CD4-positive, alpha-beta T cell (primary cell): ENCODE data around the gene LDLRAD4. TPM values are rescaled to one million over a fixed set of nuclear protein-coding genes. Genes with fewer than 3 reads are reported as not detected.
"Not testable (repeated sequence)": the region's sequence is repeated elsewhere in the genome, so short reads cannot be mapped to it uniquely, and the experiment has no call there.

Experiments
- ATAC-seq: fragments of 200-7000 bp; cut with Tn5 transposase; one replicate; pipeline ENCODE4 v1.10.0; 2022; ENCODE audit warnings: mild to moderate bottlenecking; ENCODE audit not compliant: poor library complexity
- CTCF ChIA-PET: fragments of 350-600 bp; sonication (Branson Sonifier 250); formaldehyde crosslinking; loops from one replicate; lab custom pipeline; 2021; ENCODE audit warnings: antibody characterized with exemption, inconsistent platforms; lab: Charles Lee
- POLR2A ChIA-PET: fragments of 350-600 bp; sonication (Branson Sonifier 250); formaldehyde crosslinking; loops from one replicate; lab custom pipeline; 2021; ENCODE audit warnings: antibody characterized with exemption, inconsistent platforms; lab: Charles Lee
- DNase-seq, 14 experiments: peaks; one replicate each; pipeline ENCODE4 v3.0.0-alpha.2; 2013 to 2020; ENCODE audit warnings: mixed read lengths in 2 of 14
- H3K27ac ChIP-seq, 2 donors: one replicate each; pipeline versions ENCODE4 v1.5.1 to v1.7.0; 2013; ENCODE audit warnings: low read length in 2 of 2, low read depth in 1 of 2, mild to moderate bottlenecking in 1 of 2
- H3K27me3 ChIP-seq, 2 experiments: 1 replicate in 1 of 2; 2 replicates in 1 of 2; pipeline versions ENCODE4 v1.6.1 to v1.7.0; 2013; ENCODE audit warnings: low read length in 2 of 2, control low read depth in 1 of 2, mild to moderate bottlenecking in 1 of 2, moderate library complexity in 1 of 2; ENCODE audit not compliant: insufficient read depth in 2 of 2, control insufficient read depth in 1 of 2
- H3K36me3 ChIP-seq: one replicate; pipeline ENCODE4 v1.6.1; 2013; ENCODE audit warnings: low read length, control low read depth; ENCODE audit not compliant: insufficient read depth
- H3K4me1 ChIP-seq: one replicate; pipeline ENCODE4 v1.6.1; 2013; ENCODE audit warnings: low read length, control low read depth; ENCODE audit not compliant: insufficient read depth
- H3K4me3 ChIP-seq: one replicate; pipeline ENCODE4 v1.5.1; 2013; ENCODE audit warnings: mild to moderate bottlenecking, low read length, moderate library complexity
- H3K9me3 ChIP-seq, 2 experiments: 1 replicate in 1 of 2; 2 replicates in 1 of 2; pipeline versions ENCODE4 v1.6.1 to v1.7.0; 2013; ENCODE audit warnings: low read length in 2 of 2, mild to moderate bottlenecking in 2 of 2, control low read depth in 1 of 2, moderate library complexity in 1 of 2; ENCODE audit not compliant: control insufficient read depth in 1 of 2, insufficient read depth in 1 of 2
- H3K27ac Mint-ChIP-seq: one replicate; pipeline ENCODE4 v1.8.0; 2020; ENCODE audit warnings: mixed read lengths
- H3K27me3 Mint-ChIP-seq: one replicate; pipeline ENCODE4 v1.8.0; 2021; ENCODE audit warnings: mixed read lengths
- H3K36me3 Mint-ChIP-seq: one replicate; pipeline ENCODE4 v1.8.0; 2021; ENCODE audit warnings: low read depth, mixed read lengths
- H3K4me1 Mint-ChIP-seq: one replicate; pipeline ENCODE4 v1.8.0; 2021; ENCODE audit warnings: low read depth, mixed read lengths
- H3K4me3 Mint-ChIP-seq: one replicate; pipeline ENCODE4 v1.8.0; 2020; ENCODE audit warnings: mild to moderate bottlenecking, mixed read lengths
- H3K9me3 Mint-ChIP-seq: one replicate; pipeline ENCODE4 v1.8.0; 2020; ENCODE audit warnings: mixed read lengths
- CTCF ChIP-seq: fragments of 200-600 bp; IDR thresholded peaks from one replicate; pipeline ENCODE4 v1.8.0; 2022; ENCODE audit warnings: antibody characterized with exemption, mild to moderate bottlenecking
- intact Hi-C, 2 experiments: fragments of 100-400 bp; cut with DNase I in 1 of 2; cut with micrococcal nuclease in 1 of 2; formaldehyde crosslinking; loops; one replicate each; pipeline versions ENCODE4 v1.15.1 to v1.9.0; 2023 to 2025; cut with DNase I, micrococcal nuclease
- total RNA-seq, 174 experiments: library from RNA in 2 of 174; stranded (reverse) in 2 of 174; gene quantifications; one replicate each; pipeline ENCODE4 v1.2.3 and lab custom pipeline; 2021 to 2026

Gene LDLRAD4
- total RNA-seq, 2 experiments from 2014 or later: 51.9 to 52.7 TPM

- no peak for DNase-seq
- H3K9me3 Mint-ChIP-seq: peaks cover 6% of the 10 kb centered on the region
- peaks cover 3% of the 10 kb centered on the region for H3K36me3 Mint-ChIP-seq
- Histone ChIP-seq H3K36me3 (no peaks in the 10 kb centered on the region), H3K4me1 (no peaks in the 10 kb centered on the region), H3K9me3 (no peaks in the 10 kb centered on the region), H3K27me3 (no peaks in the 10 kb centered on the region), H3K27ac (no peak overlapping the region), H3K4me3 (no peak overlapping the region)
- peaks cover 36% of the 10 kb centered on the region for H3K4me1 Mint-ChIP-seq
- intact Hi-C loops: no loop called here
- ChIA-PET POLR2A (no interaction called here), CTCF (interaction anchor here (0.7 kb wide), 1 partner anchor 25 kb away, joined by 3 read pairs; no protein-coding TSS in a partner anchor)
- no peak for ATAC-seq
- no peaks in the 10 kb centered on the region for H3K27me3 Mint-ChIP-seq
- H3K27ac Mint-ChIP-seq: no peak overlapping the region
- no peak for TF ChIP-seq CTCF
- H3K4me3 Mint-ChIP-seq: no peak overlapping the region
These were observed 118.8 kb downstream of the LDLRAD4 start for GRCh38 chr18:13337369-13337768.

GRCh38 chr18:13338318-13338717 is 119.8 kb downstream of the LDLRAD4 start:
- Mint-ChIP-seq H3K36me3 (peaks cover 3% of the 10 kb centered on the region), H3K4me1 (peaks cover 32% of the 10 kb centered on the region), H3K27ac (no peak overlapping the region), H3K4me3 (no peak overlapping the region), H3K9me3 (peaks cover 6% of the 10 kb centered on the region), H3K27me3 (no peaks in the 10 kb centered on the region)
- Histone ChIP-seq H3K4me3 (no peak overlapping the region), H3K9me3 (no peaks in the 10 kb centered on the region), H3K4me1 (no peaks in the 10 kb centered on the region), H3K27me3 (no peaks in the 10 kb centered on the region), H3K27ac (no peak overlapping the region), H3K36me3 (no peaks in the 10 kb centered on the region)
- DNase-seq: no peak
- no peak for ATAC-seq
- ChIA-PET POLR2A (no interaction called here), CTCF (no interaction called here)
- intact Hi-C loops: no loop called here
- no peak for TF ChIP-seq CTCF

- peaks cover 6% of the 10 kb centered on the region for H3K36me3 Mint-ChIP-seq
- H3K9me3 Mint-ChIP-seq: peaks cover 6% of the 10 kb centered on the region
- Histone ChIP-seq H3K4me3 (no peak overlapping the region), H3K27me3 (no peaks in the 10 kb centered on the region), H3K9me3 (no peaks in the 10 kb centered on the region), H3K4me1 (no peaks in the 10 kb centered on the region), H3K36me3 (no peaks in the 10 kb centered on the region), H3K27ac (no peak overlapping the region)
- intact Hi-C loops: no loop called here
- H3K27me3 Mint-ChIP-seq: no peaks in the 10 kb centered on the region
- peaks cover 32% of the 10 kb centered on the region for H3K4me1 Mint-ChIP-seq
- ATAC-seq (no peak), DNase-seq (no peak)
- ChIA-PET CTCF (no interaction called here), POLR2A (no interaction called here)
- no peak overlapping the region for H3K4me3 Mint-ChIP-seq
- TF ChIP-seq CTCF: no peak
- H3K27ac Mint-ChIP-seq: no peak overlapping the region
These were observed 121.1 kb downstream of the LDLRAD4 start for GRCh38 chr18:13339653-13340052.

- POLR2A ChIA-PET, DNase-seq, H3K9me3 ChIP-seq, H3K4me3 ChIP-seq, H3K4me3 Mint-ChIP-seq, H3K27ac Mint-ChIP-seq, H3K9me3 Mint-ChIP-seq, H3K27me3 Mint-ChIP-seq, H3K4me1 Mint-ChIP-seq, intact Hi-C loops, H3K36me3 ChIP-seq, H3K4me1 ChIP-seq, ATAC-seq, CTCF ChIA-PET, H3K27ac ChIP-seq, H3K27me3 ChIP-seq: not testable (repeated sequence)
- peaks cover 21% of the 10 kb centered on the region for H3K36me3 Mint-ChIP-seq
These were observed 127.9 kb downstream of the LDLRAD4 start for GRCh38 chr18:13346449-13346848.
